NCI-H1048 (cell line): ENCODE measurements around the gene BICRAL.
"Not testable (repeated sequence)": the region's sequence is repeated elsewhere in the genome, so short reads cannot be mapped to it uniquely, and the experiment has no call there.

Experiments used
- DNase-seq: peaks from one replicate; lab custom pipeline; 2025; lab: John Stamatoyannopoulos, UW

BICRAL gene

GRCh38 chr6:42841844-42842584, 60.2 kb downstream of the BICRAL start:
- no peak for DNase-seq

DNA sequence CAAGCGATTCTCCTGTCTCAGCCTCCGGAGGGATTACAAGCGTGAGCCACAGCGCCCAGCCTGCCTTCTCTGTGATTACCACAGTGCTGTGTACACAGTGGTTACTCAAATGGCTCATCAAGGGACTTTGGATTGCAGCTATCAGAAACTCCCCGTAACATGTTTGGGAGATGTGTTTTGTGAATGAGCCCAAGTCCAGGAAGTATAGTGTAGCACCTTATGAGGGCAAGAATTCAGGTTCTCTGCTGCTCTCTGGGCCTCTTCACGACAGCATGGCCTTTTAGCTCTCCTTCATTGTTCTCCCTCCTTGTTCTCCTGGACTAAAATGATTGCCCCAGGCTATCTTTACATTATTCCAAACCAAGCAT, 63.5 kb downstream of the BICRAL start:
- no peak for DNase-seq

GRCh38 chr6:42846505-42846904, 64.7 kb downstream of the BICRAL start:
- no peak for DNase-seq

- DNase-seq: no peak
These were observed 66.8 kb downstream of the BICRAL start for GRCh38 chr6:42848700-42849099.

- DNase-seq: no peak
These were observed 69.7 kb downstream of the BICRAL start for GRCh38 chr6:42851599-42851998.

DNA sequence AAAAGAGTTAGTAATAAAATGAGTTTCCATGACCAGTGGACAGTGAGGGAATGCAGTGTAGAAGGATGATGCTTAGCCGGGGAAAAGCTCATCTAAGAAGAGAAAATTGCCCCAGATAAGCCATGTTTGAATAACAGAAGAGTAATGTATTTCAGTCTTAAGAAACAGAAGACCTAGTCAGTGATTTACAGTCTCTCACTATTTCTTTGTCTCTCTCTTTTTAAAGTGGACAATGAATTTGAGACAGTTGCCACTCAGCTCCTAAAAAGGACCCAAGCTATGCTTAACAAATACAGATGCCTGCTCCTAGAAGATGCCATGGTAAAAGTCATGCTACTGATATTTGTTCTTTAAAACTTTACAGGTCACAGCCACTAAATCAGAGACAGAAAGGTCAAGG, 78.2 kb downstream of the BICRAL start:
- DNase-seq: no peak

- no peak for DNase-seq
These were observed 78.6 kb downstream of the BICRAL start for GRCh38 chr6:42860481-42860880.

GRCh38 chr6:42864602-42865001, 82.8 kb downstream of the BICRAL start:
- no peak for DNase-seq

GRCh38 chr6:42870145-42870936, 88.5 kb downstream of the BICRAL start:
- no peak for DNase-seq

GRCh38 chr6:42871711-42872110, 89.9 kb downstream of the BICRAL start:
- DNase-seq: no peak

DNA sequence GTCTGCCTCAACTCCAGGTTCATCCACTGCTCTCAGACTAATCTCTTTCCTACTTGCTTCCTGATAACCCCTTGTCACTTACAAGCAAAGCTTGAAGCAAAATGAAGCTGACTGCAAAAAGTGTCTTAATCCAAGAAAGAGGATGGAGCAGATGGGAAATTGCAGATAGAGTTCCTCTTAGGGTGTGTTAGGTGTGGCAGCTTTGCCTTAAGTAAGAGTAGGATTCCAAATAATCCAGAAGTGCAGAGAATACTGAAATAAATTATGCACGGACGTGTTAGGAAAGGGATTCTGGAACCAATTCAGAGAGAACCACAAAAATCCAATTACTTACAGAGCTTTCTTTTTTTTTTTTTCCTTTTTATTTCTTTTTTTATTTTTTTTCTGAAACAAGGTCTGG, 91.5 kb downstream of the BICRAL start:
- DNase-seq: no peak

- no peak for DNase-seq
These were observed 95.8 kb downstream of the BICRAL start for GRCh38 chr6:42877695-42878094.

DNA sequence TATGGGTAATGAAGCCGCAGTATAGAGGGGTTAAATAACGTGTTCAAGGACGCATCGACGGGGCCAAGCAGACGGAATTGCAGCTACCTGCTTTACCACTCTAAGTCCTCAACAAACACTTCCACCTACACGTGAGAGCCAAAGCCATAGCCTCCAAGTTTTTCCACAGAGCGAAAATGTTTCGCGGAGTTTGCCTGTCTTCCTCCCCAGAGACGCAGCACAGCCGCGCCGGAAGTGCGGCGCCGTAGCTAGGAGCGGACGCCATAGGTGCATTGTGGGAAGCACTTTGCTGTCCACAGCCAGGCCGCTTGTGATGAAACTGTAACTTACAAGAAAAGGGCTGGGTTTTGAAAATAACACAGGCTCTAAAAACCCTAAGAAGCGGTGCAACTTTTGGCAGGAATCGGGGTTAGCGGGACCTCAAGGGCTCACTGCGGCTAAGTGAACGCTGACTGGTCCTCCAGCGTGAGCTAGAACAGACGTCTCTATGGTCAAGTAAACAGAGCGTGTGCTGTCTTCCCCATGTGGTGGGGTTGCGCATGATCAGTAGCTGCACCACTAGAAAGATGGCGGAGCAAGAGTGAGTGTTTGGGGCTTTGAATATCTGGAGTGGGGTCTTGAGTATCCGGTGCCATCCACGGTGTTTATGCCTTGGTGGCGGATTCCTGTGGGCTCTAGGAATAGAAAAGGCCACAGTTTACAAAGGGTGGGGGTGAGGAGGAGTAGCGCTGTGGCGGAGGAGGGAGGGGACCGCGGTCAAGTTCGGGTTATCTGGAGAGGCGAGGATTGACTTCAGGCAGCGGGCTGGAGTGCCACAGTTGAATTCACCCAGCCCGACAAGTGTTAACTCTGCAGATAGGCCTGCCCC, 97.8 kb downstream of the BICRAL start, which contains the start of gene RPL7L1:
Gene RPL7L1, plus strand, starts transcription at position 245 of the 868 bp plus-strand sequence. Its CDS starts 295 bp downstream, at position 540.
- peak; percentile 37 for DNase-seq

GRCh38 chr6:42880240-42880817, 98.5 kb downstream of the BICRAL start:
- not testable (repeated sequence) for DNase-seq

DNA sequence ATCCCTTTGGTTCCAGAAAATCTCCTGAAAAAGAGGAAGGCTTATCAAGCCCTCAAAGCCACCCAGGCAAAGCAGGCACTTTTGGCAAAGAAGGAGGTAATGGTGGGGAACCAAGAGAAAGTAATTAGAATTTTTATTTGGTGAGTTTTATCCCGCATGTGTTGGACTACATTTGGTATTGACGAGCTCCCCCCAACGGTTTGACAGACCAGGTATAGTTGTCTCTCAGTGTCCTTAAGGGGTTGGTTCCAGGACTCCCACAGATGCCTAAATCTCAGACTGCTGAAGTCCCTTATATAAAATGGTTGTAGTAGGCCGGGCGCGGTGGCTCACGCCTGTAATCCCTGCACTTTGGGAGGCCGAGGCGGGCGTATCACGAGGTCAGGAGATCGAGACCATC, 99.0 kb downstream of the BICRAL start:
- not testable (repeated sequence) for DNase-seq

GRCh38 chr6:42885702-42886101, 103.8 kb downstream of the BICRAL start:
- DNase-seq: no peak

GRCh38 chr6:42888201-42888600, 106.3 kb downstream of the BICRAL start:
- DNase-seq: not testable (repeated sequence)

DNA sequence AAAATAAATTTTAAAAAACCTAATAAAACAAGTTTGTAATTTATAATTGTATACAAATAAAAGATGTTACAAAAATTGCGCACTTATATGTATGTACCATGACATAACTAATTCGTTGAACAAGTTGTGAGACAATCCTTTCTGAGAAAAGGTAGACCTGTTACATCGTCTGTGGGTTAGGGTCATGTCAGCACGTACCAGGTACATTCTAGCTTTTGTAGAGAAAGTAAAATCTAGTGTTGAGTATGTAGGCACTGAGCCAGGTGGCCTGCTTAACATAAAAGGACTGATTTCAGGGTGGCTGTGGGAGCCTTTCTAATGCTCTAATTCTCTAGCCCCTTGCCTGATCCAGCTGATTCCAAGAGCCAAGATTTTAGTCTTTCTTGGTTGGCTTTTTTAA, 108.0 kb downstream of the BICRAL start:
- no peak for DNase-seq

- peak; percentile 83 for DNase-seq
These were observed 108.7 kb downstream of the BICRAL start for GRCh38 chr6:42890311-42891198.

- no peak for DNase-seq
These were observed 109.4 kb downstream of the BICRAL start for GRCh38 chr6:42891199-42891722.
